ENCODE data around the gene CCDC167. TPM values are rescaled to one million over a fixed set of nuclear protein-coding genes. Genes with fewer than 3 reads are reported as not detected.
"Not testable (repeated sequence)": the region's sequence is repeated elsewhere in the genome, so short reads cannot be mapped to it uniquely, and the experiment has no call there.

The CCDC167 gene
- total RNA-seq, 1 donor from 2014 or later = 15.1 TPM

- no peak for DNase-seq
These were observed 8.2 kb upstream of the CCDC167 start for GRCh38 chr6:37507690-37508421.

GRCh38 chr6:37507077-37507476 is 7.4 kb upstream of the CCDC167 start:
- DNase-seq = no peak

GRCh38 chr6:37506479-37506878 is 6.8 kb upstream of the CCDC167 start:
- DNase-seq = no peak

- DNase-seq = no peak
These were observed 4.3 kb upstream of the CCDC167 start for GRCh38 chr6:37504024-37504423.

DNA sequence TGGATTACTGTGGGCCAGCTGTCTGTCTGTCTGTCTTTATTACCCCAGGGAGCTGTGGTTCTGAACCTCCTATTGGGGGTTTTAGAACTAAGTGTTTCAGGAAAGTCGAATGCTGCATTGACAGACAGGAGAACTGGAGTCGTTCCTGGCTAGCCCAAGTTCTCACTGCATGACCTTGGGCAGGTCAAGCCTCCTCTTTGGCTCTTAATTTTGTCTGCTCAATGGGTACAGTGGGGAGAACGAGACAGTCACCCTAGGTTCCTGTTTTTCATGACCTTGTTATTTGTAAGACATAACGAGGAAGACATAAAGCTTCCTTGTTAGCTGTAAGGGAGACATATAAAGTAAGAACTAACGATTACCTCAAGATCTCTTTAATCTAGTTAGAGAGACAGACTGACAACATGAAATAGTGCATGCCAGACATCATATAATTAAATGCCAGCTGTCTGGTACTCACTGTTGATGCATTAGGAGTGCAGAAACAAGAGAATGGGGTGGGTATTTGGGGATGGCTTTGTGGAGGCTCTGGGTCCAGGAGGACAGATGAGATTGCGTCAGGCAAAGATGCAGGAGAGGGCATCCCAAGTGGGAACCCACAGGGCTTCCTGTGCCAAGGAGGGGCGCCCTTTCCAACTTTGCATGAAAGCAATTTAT is 3.7 kb upstream of the CCDC167 start:
- no peak for DNase-seq

DNA sequence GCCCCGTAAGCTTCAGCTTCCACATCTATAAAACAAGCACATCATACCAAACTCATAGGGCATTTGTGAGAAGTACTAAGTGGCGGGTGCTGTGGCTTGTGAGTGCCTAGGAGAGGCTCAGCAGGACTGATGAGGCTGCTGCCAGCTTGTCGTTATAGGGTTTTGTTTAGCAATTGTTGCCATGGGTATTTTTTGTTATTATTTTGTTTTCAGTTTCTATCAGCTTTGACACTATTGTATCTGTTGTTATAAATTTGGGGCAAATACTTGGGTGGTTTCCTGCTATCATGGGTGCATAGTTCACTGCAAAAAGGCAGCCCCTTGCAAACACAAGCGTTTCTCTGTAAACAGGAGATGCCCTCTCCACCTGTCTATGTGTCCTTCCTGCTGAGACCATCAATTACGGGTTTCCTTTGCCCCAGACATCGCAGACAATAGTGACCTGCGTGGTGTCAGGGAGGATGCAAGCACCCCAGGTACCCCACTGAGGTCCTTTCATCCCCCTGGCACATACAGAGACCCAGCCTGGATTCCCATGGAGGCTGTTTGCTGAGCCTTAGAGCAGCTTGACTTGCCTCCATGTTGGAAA is 3.1 kb upstream of the CCDC167 start:
- no peak for DNase-seq

GRCh38 chr6:37501632-37502491 is 2.2 kb upstream of the CCDC167 start:
- no peak for DNase-seq

GRCh38 chr6:37500904-37501303 is 1.2 kb upstream of the CCDC167 start:
- not testable (repeated sequence) for DNase-seq

DNA sequence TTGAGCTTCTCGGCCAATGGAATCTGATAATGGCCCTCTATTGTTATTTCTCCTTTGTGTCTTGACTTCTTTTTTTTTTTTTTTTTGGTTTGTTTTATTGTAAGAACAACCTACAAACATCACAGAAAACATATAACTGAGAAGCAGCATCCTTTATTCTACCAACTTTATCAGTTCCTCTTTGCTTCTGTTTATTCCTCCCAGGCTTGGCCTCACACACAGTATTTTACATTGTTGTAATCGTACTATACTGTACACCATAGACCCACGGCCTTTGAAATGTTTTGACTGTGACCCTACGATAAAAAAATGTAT is 558 bp upstream of the CCDC167 start:
- no peak for DNase-seq

- DNase-seq = no peak
These were observed 2.5 kb downstream of the CCDC167 start for GRCh38 chr6:37496951-37497885.

DNA sequence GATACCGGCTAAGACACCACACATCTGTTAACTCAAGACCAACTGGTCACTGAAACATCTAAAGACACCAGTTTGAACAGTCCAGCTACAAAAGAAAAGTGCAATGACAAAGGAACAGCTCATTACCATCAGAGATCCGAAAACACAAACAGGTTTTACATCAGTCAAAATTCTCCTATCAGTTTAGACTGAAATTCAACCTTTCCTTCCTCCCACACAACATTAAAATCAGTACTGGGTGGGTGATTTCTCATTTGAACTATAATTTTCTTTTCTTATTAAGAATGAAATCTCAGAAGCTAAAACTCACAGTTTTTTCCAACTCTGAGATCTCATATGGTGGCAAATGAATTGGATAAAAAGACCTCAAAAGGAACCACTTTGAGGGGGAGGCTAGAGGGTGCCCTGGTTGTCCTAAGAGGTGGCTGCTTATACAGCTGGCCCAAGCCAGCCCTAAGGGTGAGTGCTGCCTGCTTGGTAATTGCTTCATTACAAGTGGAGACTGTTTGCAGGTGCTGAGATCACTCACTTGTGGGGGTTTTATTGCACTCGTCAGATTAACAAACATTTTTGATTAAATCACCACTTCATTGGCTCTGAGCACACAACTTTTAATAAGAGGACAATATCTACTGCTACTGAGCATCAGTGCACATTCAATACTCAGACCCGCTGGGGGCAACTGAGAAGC is 4.3 kb downstream of the CCDC167 start:
- no peak for DNase-seq

- no peak for DNase-seq
These were observed 6.1 kb downstream of the CCDC167 start for GRCh38 chr6:37493661-37493995.

GRCh38 chr6:37492991-37493660 is 6.6 kb downstream of the CCDC167 start:
- no peak for DNase-seq

DNA sequence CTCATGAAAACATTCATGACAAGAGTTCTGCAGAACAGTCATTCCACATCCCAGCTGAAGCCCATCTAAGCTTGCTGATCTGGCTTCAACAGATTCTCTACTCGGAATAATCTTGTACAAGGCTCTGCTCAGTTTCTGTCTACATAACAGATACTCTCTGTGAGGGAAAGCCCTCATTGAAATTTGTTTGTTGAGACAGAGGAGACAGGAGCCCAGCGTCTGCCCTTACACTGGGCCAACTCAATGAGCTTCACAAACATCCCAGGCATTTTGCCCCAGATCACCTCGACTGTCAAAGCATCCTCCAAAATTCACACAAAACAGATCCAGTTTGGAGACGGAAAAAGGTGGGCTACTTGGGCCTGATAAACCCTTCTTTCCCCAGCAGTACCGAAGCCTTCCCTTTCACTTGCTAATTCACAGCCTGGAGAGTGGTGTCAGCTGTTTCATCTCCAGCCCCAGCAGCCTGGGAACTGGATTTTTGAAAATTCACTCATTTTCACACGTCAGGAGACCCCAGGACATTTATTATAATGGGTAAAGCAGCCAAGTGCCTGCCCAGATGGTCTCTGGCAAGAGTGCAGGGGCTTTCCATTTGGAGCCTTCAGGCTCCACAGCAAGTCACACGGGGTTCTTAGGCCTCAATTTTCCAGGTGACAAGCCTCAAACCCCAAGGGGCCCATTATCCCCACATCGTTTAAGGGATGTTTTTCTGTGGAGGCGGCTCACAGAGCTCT is 7.3 kb downstream of the CCDC167 start:
- no peak for DNase-seq

- DNase-seq = no peak
These were observed 7.9 kb downstream of the CCDC167 start for GRCh38 chr6:37491830-37492208.

- DNase-seq = no peak
These were observed 8.4 kb downstream of the CCDC167 start for GRCh38 chr6:37491171-37491829.

DNA sequence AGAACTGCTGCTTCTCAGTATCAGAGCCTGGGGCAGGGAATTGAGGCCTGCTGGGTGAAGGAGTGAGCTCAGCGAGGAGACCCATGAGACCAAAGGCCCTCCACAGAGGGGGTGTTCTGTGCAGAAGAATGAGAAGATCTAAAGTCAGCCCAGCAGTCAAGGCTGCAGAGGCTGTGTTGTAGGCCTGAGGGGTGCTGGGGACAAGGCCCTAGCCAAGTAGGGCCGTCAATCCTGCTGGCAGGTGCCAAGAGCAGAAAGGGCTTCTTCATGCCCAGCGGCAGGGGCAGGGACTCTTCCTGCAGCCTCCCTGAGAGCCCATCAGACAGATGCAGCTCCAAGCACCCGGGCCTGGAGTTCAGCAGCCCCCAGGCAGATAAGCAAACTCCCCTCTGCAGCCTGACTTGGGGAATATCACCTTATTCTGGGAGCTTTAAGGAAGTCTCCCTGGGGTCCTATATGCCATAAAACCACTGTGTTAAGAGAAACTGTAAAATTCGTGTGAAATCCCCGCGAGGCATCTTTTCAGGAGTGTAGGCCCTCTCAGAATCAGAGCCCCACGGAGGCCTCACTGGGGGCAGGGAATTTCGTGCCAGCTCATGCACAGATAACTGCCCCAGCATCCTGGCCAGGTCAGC is 9.0 kb downstream of the CCDC167 start:
- no peak for DNase-seq

GRCh38 chr6:37489697-37490336 is 9.9 kb downstream of the CCDC167 start:
- DNase-seq = no peak
